Measurements from ENCODE around the gene TRPM8.
"Not testable (repeated sequence)": the region's sequence is repeated elsewhere in the genome, so short reads cannot be mapped to it uniquely, and the experiment has no call there.

TRPM8 gene

GRCh38 chr2:233917116-233917515 is at the start of gene TRPM8:
Gene TRPM8 (plus strand): TSS chr2:233917373. CDS start chr2:233926538, 9,165 bp downstream.
- DNase-seq: no peak

- DNase-seq: peak; percentile 85
Observed at GRCh38 chr2:233867993-233868532, 49.1 kb upstream of the TRPM8 start, which contains the start of gene MSL3B. Gene MSL3B (minus strand): TSS chr2:233868386.

GRCh38 chr2:233871432-233871831 is 45.7 kb upstream of the TRPM8 start:
- DNase-seq: no peak

GRCh38 chr2:233872125-233872524 is 45.0 kb upstream of the TRPM8 start:
- not testable (repeated sequence) for DNase-seq

- DNase-seq: peak; percentile 4
Observed at GRCh38 chr2:233882353-233882752, 34.8 kb upstream of the TRPM8 start.

GRCh38 chr2:233892793-233893192 is 24.4 kb upstream of the TRPM8 start:
- peak; percentile 72 for DNase-seq

GRCh38 chr2:233896253-233896652 is 20.9 kb upstream of the TRPM8 start:
- not testable (repeated sequence) for DNase-seq

GRCh38 chr2:233901367-233901766 is 15.8 kb upstream of the TRPM8 start:
- peak; percentile 7 for DNase-seq

GRCh38 chr2:233901884-233902283 is 15.3 kb upstream of the TRPM8 start:
- peak; percentile 42 for DNase-seq

- no peak for DNase-seq
Observed at GRCh38 chr2:233905945-233906344, 11.2 kb upstream of the TRPM8 start.

- DNase-seq: no peak
Observed at GRCh38 chr2:233907627-233908026, 9.5 kb upstream of the TRPM8 start.

- DNase-seq: peak; percentile 6
Observed at GRCh38 chr2:233912691-233913423, 4.3 kb upstream of the TRPM8 start.

GRCh38 chr2:233915128-233915527 is 2.0 kb upstream of the TRPM8 start:
- DNase-seq: peak; percentile 51

- DNase-seq: no peak
Observed at GRCh38 chr2:233919319-233919718, 2.1 kb downstream of the TRPM8 start.

GRCh38 chr2:233919938-233920337 is 2.8 kb downstream of the TRPM8 start:
- DNase-seq: peak; percentile 22

GRCh38 chr2:233922471-233922870 is 5.3 kb downstream of the TRPM8 start:
- DNase-seq: no peak

- DNase-seq: no peak
Observed at GRCh38 chr2:233925402-233925801, 8.2 kb downstream of the TRPM8 start.

GRCh38 chr2:233926806-233927205 is 9.6 kb downstream of the TRPM8 start:
- no peak for DNase-seq

GRCh38 chr2:233928594-233929351 is 11.6 kb downstream of the TRPM8 start:
- DNase-seq: peak; percentile 67

GRCh38 chr2:233929352-233930022 is 12.3 kb downstream of the TRPM8 start:
- peak; percentile 62 for DNase-seq

- no peak for DNase-seq
Observed at GRCh38 chr2:233934524-233934923, 17.4 kb downstream of the TRPM8 start.

- no peak for DNase-seq
Observed at GRCh38 chr2:233935426-233935825, 18.3 kb downstream of the TRPM8 start.

GRCh38 chr2:233936089-233936488 is 18.9 kb downstream of the TRPM8 start:
- DNase-seq: peak; percentile 67
